HEK293 (cell line): ENCODE results near the gene GJB2.

ENCODE experiments used
- CTCF ChIA-PET: fragments of 350-600 bp; formaldehyde crosslinking; extraction: SDS; loops from one replicate; lab custom pipeline; 2021; ENCODE audit warnings: antibody characterized with exemption; lab: Yijun Ruan, JAX
- POLR2A ChIA-PET: fragments of 300-600 bp; formaldehyde crosslinking; extraction: SDS; loops from one replicate; lab custom pipeline; 2020; ENCODE audit warnings: antibody characterized with exemption, inconsistent platforms; lab: Yijun Ruan, JAX
- H3K27ac ChIP-seq: fragments of 200-500 bp; sonication (Bioruptor generic); 2 replicates; pipeline ENCODE4 v1.5.1; 2014; ENCODE audit warnings: low read depth, low read length, control low read depth, inconsistent platforms; ENCODE audit errors: extremely low read depth
- H3K36me3 ChIP-seq, 2 experiments: fragments of 200-500 bp in 1 of 2; sonication (Bioruptor generic) in 1 of 2; 1 replicate in 1 of 2; 2 replicates in 1 of 2; pipeline ENCODE4 v1.5.1; 2014 to 2017; ENCODE audit warnings: inconsistent platforms in 2 of 2, low read length in 2 of 2; ENCODE audit not compliant: control insufficient read depth in 2 of 2, insufficient read depth in 1 of 2
- H3K4me1 ChIP-seq: fragments of 200-500 bp; sonication (Bioruptor generic); 2 replicates; pipeline ENCODE4 v1.5.1; 2014; ENCODE audit warnings: mild to moderate bottlenecking, low read length, inconsistent platforms; ENCODE audit not compliant: control insufficient read depth, insufficient read depth
- H3K4me3 ChIP-seq: 2 replicates; pipeline ENCODE4 v1.5.1; 2011; ENCODE audit warnings: low read depth, mild to moderate bottlenecking, control low read depth, low read length, moderate library complexity
- H3K9me3 ChIP-seq: fragments of 200-500 bp; sonication (Bioruptor generic); 2 replicates; pipeline ENCODE4 v1.5.1; 2014; ENCODE audit warnings: low read depth, low read length, inconsistent platforms; ENCODE audit not compliant: control insufficient read depth, insufficient read depth
- EGR2 ChIP-seq: fragments of 450-650 bp; formaldehyde crosslinking; IDR thresholded peaks from 2 replicates; pipeline ENCODE4 v1.5.1; 2016; ENCODE audit warnings: low read depth, missing biosample characterization, missing genetic modification characterization
- FEZF1 ChIP-seq: fragments of 450-650 bp; formaldehyde crosslinking; IDR thresholded peaks from 2 replicates; pipeline ENCODE4 v1.5.1; 2016; ENCODE audit warnings: missing biosample characterization, missing genetic modification characterization
- KLF16 ChIP-seq: fragments of 450-650 bp; formaldehyde crosslinking; IDR thresholded peaks from 2 replicates; pipeline ENCODE4 v1.5.1; 2017; ENCODE audit warnings: missing biosample characterization, missing genetic modification characterization
- OSR2 ChIP-seq: fragments of 450-650 bp; formaldehyde crosslinking; IDR thresholded peaks from 2 replicates; pipeline ENCODE4 v1.5.1; 2016; ENCODE audit warnings: missing biosample characterization, missing genetic modification characterization
- REPIN1 ChIP-seq: fragments of 450-650 bp; formaldehyde crosslinking; IDR thresholded peaks from 2 replicates; pipeline ENCODE4 v1.5.1; 2017; ENCODE audit warnings: missing biosample characterization, missing genetic modification characterization, low read depth
- SALL2 ChIP-seq: fragments of 450-650 bp; formaldehyde crosslinking; IDR thresholded peaks from 2 replicates; pipeline ENCODE4 v1.5.0; 2017; ENCODE audit warnings: missing biosample characterization, mild to moderate bottlenecking, missing genetic modification characterization, borderline replicate concordance
- SP2 ChIP-seq: fragments of 450-650 bp; formaldehyde crosslinking; IDR thresholded peaks from 2 replicates; pipeline ENCODE4 v1.5.1; 2016; ENCODE audit warnings: missing biosample characterization, missing genetic modification characterization
- YY1 ChIP-seq: fragments of 450-650 bp; formaldehyde crosslinking; IDR thresholded peaks from 2 replicates; pipeline ENCODE4 v1.5.1; 2018; ENCODE audit warnings: missing biosample characterization, missing genetic modification characterization
- ZBTB8A ChIP-seq: fragments of 450-650 bp; formaldehyde crosslinking; IDR thresholded peaks from 2 replicates; pipeline ENCODE4 v1.5.1; 2016; ENCODE audit warnings: missing biosample characterization, missing genetic modification characterization
- ZEB2 ChIP-seq: fragments of 450-650 bp; formaldehyde crosslinking; IDR thresholded peaks from 2 replicates; pipeline ENCODE4 v1.5.1; 2016; ENCODE audit warnings: missing biosample characterization, missing genetic modification characterization
- ZFP41 ChIP-seq: fragments of 450-650 bp; formaldehyde crosslinking; IDR thresholded peaks from 2 replicates; pipeline ENCODE4 v1.5.1; 2016; ENCODE audit warnings: missing biosample characterization, missing genetic modification characterization, borderline replicate concordance
- ZIC2 ChIP-seq: fragments of 450-650 bp; formaldehyde crosslinking; IDR thresholded peaks from 2 replicates; pipeline ENCODE4 v1.5.1; 2016; ENCODE audit warnings: missing biosample characterization, missing genetic modification characterization
- ZNF114 ChIP-seq: fragments of 450-650 bp; formaldehyde crosslinking; IDR thresholded peaks from 2 replicates; pipeline ENCODE4 v1.5.0; 2017; ENCODE audit warnings: missing biosample characterization, missing genetic modification characterization
- ZNF146 ChIP-seq: fragments of 450-650 bp; formaldehyde crosslinking; IDR thresholded peaks from 2 replicates; pipeline ENCODE4 v1.5.1; 2016; ENCODE audit warnings: missing biosample characterization, missing genetic modification characterization
- ZNF16 ChIP-seq: fragments of 450-650 bp; formaldehyde crosslinking; IDR thresholded peaks from 2 replicates; pipeline ENCODE4 v1.5.1; 2016; ENCODE audit warnings: low read depth, missing biosample characterization, missing genetic modification characterization
- ZNF37A ChIP-seq: fragments of 450-650 bp; IDR thresholded peaks from 2 replicates; pipeline ENCODE4 v1.5.1; 2018; ENCODE audit warnings: missing biosample characterization, missing genetic modification characterization
- ZNF48 ChIP-seq: fragments of 450-650 bp; formaldehyde crosslinking; IDR thresholded peaks from 2 replicates; pipeline ENCODE4 v1.5.1; 2016; ENCODE audit warnings: missing biosample characterization, missing genetic modification characterization
- ZNF555 ChIP-seq: fragments of 450-650 bp; formaldehyde crosslinking; conservative IDR thresholded peaks from 2 replicates; pipeline ENCODE4 v1.5.1; 2017; ENCODE audit warnings: missing biosample characterization, mild to moderate bottlenecking, missing genetic modification characterization, inconsistent platforms
- ZNF558 ChIP-seq: fragments of 450-650 bp; formaldehyde crosslinking; IDR thresholded peaks from 2 replicates; pipeline ENCODE4 v1.5.1; 2016; ENCODE audit warnings: missing biosample characterization, missing genetic modification characterization
- ZNF623 ChIP-seq: fragments of 450-650 bp; formaldehyde crosslinking; IDR thresholded peaks from 2 replicates; pipeline ENCODE4 v1.5.1; 2016; ENCODE audit warnings: missing biosample characterization, missing genetic modification characterization
- ZNF624 ChIP-seq: fragments of 450-650 bp; formaldehyde crosslinking; IDR thresholded peaks from 2 replicates; pipeline ENCODE4 v1.5.1; 2017; ENCODE audit warnings: missing biosample characterization, missing genetic modification characterization
- ZNF670 ChIP-seq: fragments of 450-650 bp; formaldehyde crosslinking; IDR thresholded peaks from 2 replicates; pipeline ENCODE4 v1.5.1; 2016; ENCODE audit warnings: missing biosample characterization, missing genetic modification characterization, low read depth
- ZNF843 ChIP-seq: fragments of 450-650 bp; formaldehyde crosslinking; IDR thresholded peaks from 2 replicates; pipeline ENCODE4 v1.5.1; 2016; ENCODE audit warnings: missing biosample characterization, missing genetic modification characterization
- TF ChIP-seq, protein P1 (sequence below): fragments of 450-650 bp; formaldehyde crosslinking; IDR thresholded peaks from 2 replicates; pipeline ENCODE4 v1.5.1; 2017; ENCODE audit warnings: missing biosample characterization, missing genetic modification characterization
- TF ChIP-seq, protein P2 (sequence below): fragments of 450-650 bp; formaldehyde crosslinking; IDR thresholded peaks from 2 replicates; pipeline ENCODE4 v1.5.1; 2016; ENCODE audit warnings: missing biosample characterization, missing genetic modification characterization
- TF ChIP-seq, protein P3 (sequence below): fragments of 450-650 bp; formaldehyde crosslinking; IDR thresholded peaks from 2 replicates; pipeline ENCODE4 v1.5.1; 2016; ENCODE audit warnings: missing biosample characterization, missing genetic modification characterization
- TF ChIP-seq, protein P4 (sequence below): fragments of 450-650 bp; formaldehyde crosslinking; IDR thresholded peaks from 2 replicates; pipeline ENCODE4 v1.5.1; 2017; ENCODE audit warnings: missing biosample characterization, missing genetic modification characterization
- TF ChIP-seq, protein P5 (sequence below): fragments of 450-650 bp; formaldehyde crosslinking; IDR thresholded peaks from 2 replicates; pipeline ENCODE4; 2016; ENCODE audit warnings: missing biosample characterization, missing genetic modification characterization

GJB2 gene

DNA sequence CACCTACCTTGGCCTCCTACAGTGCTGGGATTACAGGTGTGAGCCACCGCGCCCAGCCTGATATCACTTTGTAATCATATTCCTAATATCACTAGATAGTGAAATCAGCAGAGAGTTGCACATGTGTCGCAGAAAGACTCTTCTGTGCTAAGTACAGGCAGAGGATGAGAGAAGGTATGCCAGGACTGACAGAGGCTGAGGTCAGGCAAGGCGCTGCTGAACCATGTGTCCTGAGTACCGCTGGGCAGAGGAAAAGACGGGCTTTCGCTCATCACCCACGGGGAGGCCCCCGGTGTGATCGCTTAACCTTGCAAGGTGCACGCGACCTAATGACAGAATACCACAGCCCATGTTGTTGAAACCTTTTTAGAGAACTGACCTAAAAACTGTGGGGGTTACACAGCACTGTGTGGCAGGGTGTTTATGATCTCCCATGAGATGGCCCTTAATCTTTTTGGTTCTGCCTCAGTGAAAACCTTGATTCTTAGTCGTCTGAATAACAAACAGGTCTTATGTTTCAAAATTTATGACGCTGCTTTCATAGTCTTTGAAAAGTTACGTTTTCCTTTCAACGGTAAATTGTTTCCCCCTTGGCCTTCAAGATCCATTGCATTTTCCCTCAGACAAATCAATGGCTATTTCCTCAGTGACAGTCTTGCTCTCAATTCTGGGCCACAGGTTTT is 44.1 kb downstream of the GJB2 start:
- Histone ChIP-seq H3K27ac (no peak overlapping the region), H3K36me3 (no peaks in the 10 kb centered on the region), H3K4me3 (no peak overlapping the region), H3K4me1 (no peaks in the 10 kb centered on the region), H3K9me3 (no peaks in the 10 kb centered on the region)
- peak; percentile 62 for TF ChIP-seq FEZF1 (tag by site-specific recombination)
- no peak for TF ChIP-seq REPIN1 (tag by site-specific recombination)
- TF ChIP-seq ZNF555 (tag by site-specific recombination): no peak
- peak; percentile 23; the same call in 1 of the 2 replicates for TF ChIP-seq ZIC2 (tag by site-specific recombination)
- TF ChIP-seq OSR2 (tag by site-specific recombination): peak; percentile 69; the same call in 1 of the 2 replicates
- TF ChIP-seq, protein P1, sequence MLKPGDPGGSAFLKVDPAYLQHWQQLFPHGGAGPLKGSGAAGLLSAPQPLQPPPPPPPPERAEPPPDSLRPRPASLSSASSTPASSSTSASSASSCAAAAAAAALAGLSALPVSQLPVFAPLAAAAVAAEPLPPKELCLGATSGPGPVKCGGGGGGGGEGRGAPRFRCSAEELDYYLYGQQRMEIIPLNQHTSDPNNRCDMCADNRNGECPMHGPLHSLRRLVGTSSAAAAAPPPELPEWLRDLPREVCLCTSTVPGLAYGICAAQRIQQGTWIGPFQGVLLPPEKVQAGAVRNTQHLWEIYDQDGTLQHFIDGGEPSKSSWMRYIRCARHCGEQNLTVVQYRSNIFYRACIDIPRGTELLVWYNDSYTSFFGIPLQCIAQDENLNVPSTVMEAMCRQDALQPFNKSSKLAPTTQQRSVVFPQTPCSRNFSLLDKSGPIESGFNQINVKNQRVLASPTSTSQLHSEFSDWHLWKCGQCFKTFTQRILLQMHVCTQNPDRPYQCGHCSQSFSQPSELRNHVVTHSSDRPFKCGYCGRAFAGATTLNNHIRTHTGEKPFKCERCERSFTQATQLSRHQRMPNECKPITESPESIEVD (tag by site-specific recombination): peak; percentile 76
- no peak for TF ChIP-seq ZNF558 (tag by site-specific recombination)
- ChIA-PET POLR2A (no interaction called here), CTCF (no interaction called here)

DNA sequence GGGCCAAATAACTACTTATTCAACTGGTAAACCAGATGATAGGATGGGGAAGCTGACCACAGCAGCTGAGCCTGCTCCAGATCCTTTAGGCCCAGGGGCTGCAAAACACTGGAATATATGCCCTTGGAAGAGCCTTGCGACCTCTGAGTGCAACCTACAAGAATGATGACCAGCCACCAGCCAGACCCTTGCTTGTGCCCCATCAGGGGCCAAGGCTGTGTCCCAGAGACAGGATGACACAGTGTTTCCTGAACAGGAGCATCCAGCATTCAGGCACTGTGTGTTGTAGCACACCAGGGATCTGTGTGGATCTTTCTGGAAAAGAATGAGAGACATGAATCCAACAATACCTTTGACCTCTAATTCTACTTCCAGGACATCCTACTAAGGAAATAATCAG is 46.4 kb downstream of the GJB2 start:
- Histone ChIP-seq H3K36me3 (peaks cover 0 to 4% of the 10 kb centered on the region in 2 experiments; a peak in 1 of 3 replicates), H3K4me3 (no peak overlapping the region), H3K27ac (no peak overlapping the region), H3K4me1 (peaks cover 4% of the 10 kb centered on the region), H3K9me3 (no peaks in the 10 kb centered on the region)
- no peak for TF ChIP-seq ZNF623 (tag by site-specific recombination)
- TF ChIP-seq ZBTB8A (tag by site-specific recombination): no peak
- no peak for TF ChIP-seq KLF16 (tag by site-specific recombination)
- TF ChIP-seq ZNF146: no peak
- TF ChIP-seq YY1: no peak
- no peak for TF ChIP-seq ZNF624
- TF ChIP-seq, protein P2, sequence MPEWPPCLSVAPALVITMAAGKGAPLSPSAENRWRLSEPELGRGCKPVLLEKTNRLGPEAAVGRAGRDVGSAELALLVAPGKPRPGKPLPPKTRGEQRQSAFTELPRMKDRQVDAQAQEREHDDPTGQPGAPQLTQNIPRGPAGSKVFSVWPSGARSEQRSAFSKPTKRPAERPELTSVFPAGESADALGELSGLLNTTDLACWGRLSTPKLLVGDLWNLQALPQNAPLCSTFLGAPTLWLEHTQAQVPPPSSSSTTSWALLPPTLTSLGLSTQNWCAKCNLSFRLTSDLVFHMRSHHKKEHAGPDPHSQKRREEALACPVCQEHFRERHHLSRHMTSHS: no peak
- no peak for TF ChIP-seq ZNF114 (tag by site-specific recombination)
- no peak for TF ChIP-seq ZFP41 (tag by site-specific recombination)
- TF ChIP-seq SP2 (tag by site-specific recombination): no peak
- TF ChIP-seq ZNF558 (tag by site-specific recombination): no peak
- no peak for TF ChIP-seq SALL2 (tag by site-specific recombination)
- POLR2A ChIA-PET: no interaction called here
- CTCF ChIA-PET: no interaction called here

DNA sequence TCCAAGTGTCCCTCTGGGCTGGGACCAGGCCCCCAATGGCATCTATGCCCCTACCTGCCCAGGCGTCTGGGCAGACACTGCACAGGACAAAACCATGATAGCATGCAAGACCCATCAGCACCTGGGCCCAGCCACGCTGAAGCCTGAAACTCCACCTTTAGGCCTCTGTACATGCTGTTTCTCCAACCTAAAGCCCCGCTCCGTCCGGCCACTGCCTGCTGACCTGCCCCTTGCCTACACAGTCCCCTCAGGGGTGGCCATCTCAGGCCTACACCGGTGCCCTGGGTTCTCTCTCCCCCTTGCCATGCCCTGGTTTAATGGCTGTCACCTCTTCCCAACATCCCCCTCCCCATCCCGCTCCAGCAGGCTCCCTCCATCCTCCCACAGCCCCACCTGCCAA is 47.2 kb downstream of the GJB2 start:
- Histone ChIP-seq H3K36me3 (peaks cover 0 to 4% of the 10 kb centered on the region in 2 experiments; a peak in 1 of 3 replicates), H3K4me1 (peaks cover 12% of the 10 kb centered on the region), H3K27ac (no peak overlapping the region), H3K9me3 (no peaks in the 10 kb centered on the region), H3K4me3 (no peak overlapping the region)
- ChIA-PET POLR2A (no interaction called here), CTCF (no interaction called here)
- TF ChIP-seq, protein P3, sequence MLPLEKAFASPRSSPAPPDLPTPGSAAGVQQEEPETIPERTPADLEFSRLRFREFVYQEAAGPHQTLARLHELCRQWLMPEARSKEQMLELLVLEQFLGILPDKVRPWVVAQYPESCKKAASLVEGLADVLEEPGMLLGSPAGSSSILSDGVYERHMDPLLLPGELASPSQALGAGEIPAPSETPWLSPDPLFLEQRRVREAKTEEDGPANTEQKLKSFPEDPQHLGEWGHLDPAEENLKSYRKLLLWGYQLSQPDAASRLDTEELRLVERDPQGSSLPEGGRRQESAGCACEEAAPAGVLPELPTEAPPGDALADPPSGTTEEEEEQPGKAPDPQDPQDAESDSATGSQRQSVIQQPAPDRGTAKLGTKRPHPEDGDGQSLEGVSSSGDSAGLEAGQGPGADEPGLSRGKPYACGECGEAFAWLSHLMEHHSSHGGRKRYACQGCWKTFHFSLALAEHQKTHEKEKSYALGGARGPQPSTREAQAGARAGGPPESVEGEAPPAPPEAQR (tag by site-specific recombination): no peak
- no peak for TF ChIP-seq ZNF37A (tag by site-specific recombination)
- no peak for TF ChIP-seq ZNF843
- TF ChIP-seq, protein P4, sequence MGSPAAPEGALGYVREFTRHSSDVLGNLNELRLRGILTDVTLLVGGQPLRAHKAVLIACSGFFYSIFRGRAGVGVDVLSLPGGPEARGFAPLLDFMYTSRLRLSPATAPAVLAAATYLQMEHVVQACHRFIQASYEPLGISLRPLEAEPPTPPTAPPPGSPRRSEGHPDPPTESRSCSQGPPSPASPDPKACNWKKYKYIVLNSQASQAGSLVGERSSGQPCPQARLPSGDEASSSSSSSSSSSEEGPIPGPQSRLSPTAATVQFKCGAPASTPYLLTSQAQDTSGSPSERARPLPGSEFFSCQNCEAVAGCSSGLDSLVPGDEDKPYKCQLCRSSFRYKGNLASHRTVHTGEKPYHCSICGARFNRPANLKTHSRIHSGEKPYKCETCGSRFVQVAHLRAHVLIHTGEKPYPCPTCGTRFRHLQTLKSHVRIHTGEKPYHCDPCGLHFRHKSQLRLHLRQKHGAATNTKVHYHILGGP (tag by site-specific recombination): no peak
- TF ChIP-seq, protein P5, sequence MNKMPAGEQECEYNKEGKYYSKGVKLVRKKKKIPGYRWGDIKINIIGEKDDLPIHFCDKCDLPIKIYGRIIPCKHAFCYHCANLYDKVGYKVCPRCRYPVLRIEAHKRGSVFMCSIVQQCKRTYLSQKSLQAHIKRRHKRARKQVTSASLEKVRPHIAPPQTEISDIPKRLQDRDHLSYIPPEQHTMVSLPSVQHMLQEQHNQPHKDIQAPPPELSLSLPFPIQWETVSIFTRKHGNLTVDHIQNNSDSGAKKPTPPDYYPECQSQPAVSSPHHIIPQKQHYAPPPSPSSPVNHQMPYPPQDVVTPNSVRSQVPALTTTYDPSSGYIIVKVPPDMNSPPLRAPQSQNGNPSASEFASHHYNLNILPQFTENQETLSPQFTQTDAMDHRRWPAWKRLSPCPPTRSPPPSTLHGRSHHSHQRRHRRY (tag by site-specific recombination): no peak
- TF ChIP-seq ZNF16 (tag by site-specific recombination): no peak
- TF ChIP-seq ZNF48 (tag by site-specific recombination): no peak
- no peak for TF ChIP-seq ZNF670 (tag by site-specific recombination)
- TF ChIP-seq EGR2: no peak
- TF ChIP-seq ZEB2 (tag by site-specific recombination): no peak
